ENCODE measurements around the gene ITGA2B. TPM values are rescaled to one million over a fixed set of nuclear protein-coding genes. Genes with fewer than 3 reads are reported as not detected.
"Not testable (repeated sequence)": the region's sequence is repeated elsewhere in the genome, so short reads cannot be mapped to it uniquely, and the experiment has no call there.

ITGA2B gene
- total RNA-seq, 1 experiment from 2014 or later: 8.3 TPM

- not testable (repeated sequence) for H3K23ac ChIP-seq (ENCODE audit: insufficient read length, low read depth, low read length); H3T11ph ChIP-seq (ENCODE audit: low read length); H2AK5ac ChIP-seq (ENCODE audit: insufficient read length, low read length); H3K27ac Mint-ChIP-seq; H3K4me2 ChIP-seq (ENCODE audit: insufficient read depth, insufficient read length, low read length); H3K4me1 ChIP-seq (ENCODE audit: insufficient read depth, low read length); H4K91ac ChIP-seq (ENCODE audit: insufficient read length, low read depth, low read length); H2BK12ac ChIP-seq (ENCODE audit: insufficient read length, low read depth, low read length); H3K9me3 Mint-ChIP-seq; H3K9ac ChIP-seq (ENCODE audit: extremely low read depth, insufficient read length, low read length); H3K56ac ChIP-seq (ENCODE audit: insufficient read length, low read depth, low read length); H3K4ac ChIP-seq (ENCODE audit: low read depth, low read length); H4K8ac ChIP-seq (replicated peaks; ENCODE audit: insufficient read length, low read depth, low read length); H2BK15ac ChIP-seq (ENCODE audit: low read depth, low read length); H3K79me2 ChIP-seq (ENCODE audit: insufficient read depth, low read length); H2BK120ac ChIP-seq (ENCODE audit: low read depth, low read length, poor library complexity, severe bottlenecking); H2BK5ac ChIP-seq (ENCODE audit: insufficient read length, low read length); H3K36me3 Mint-ChIP-seq (ENCODE audit: insufficient read depth in 1 of 3, low read depth in 3 of 3); H3K18ac ChIP-seq (ENCODE audit: insufficient read length, low read depth, low read length); H3K79me1 ChIP-seq (ENCODE audit: insufficient read depth, low read depth, low read length, poor library complexity, severe bottlenecking); H3K27me3 ChIP-seq (ENCODE audit: insufficient read depth, low read length); H3K4me3 Mint-ChIP-seq; H4K20me1 ChIP-seq (ENCODE audit: control insufficient read depth, insufficient read depth, insufficient read length); H3K27ac ChIP-seq (ENCODE audit: insufficient read length, low read depth, low read length); H3K14ac ChIP-seq (ENCODE audit: insufficient read depth, low read length); H3K9me3 ChIP-seq (ENCODE audit: control insufficient read depth, low read depth, low read length); H4K5ac ChIP-seq (ENCODE audit: insufficient read length, low read depth, low read length); H3K23me2 ChIP-seq (ENCODE audit: insufficient read length, low read depth, low read length, poor library complexity, severe bottlenecking); H2BK20ac ChIP-seq (ENCODE audit: low read depth, low read length, poor library complexity, severe bottlenecking); DNase-seq; H2AFZ ChIP-seq (ENCODE audit: low read length)
- WGBS (ENCODE audit: extremely low coverage, insufficient read length, low lambda C conversion rate): no CpG with 5 or more reads among the region's 7 CpGs
- Mint-ChIP-seq H3K27me3 (ENCODE audit: low read depth) (peaks cover 19% of the 10 kb centered on the region), H3K4me1 (peaks cover 15 to 24% of the 10 kb centered on the region in 2 experiments)
These were observed 59.9 kb downstream of the ITGA2B start for GRCh38 chr17:44329516-44329915.

All from H9 (cell line).